Natural killer cell (primary cell): ENCODE measurements around the gene CDH2. TPM values are rescaled to one million over a fixed set of nuclear protein-coding genes. Genes with fewer than 3 reads are reported as not detected.

Source experiments
- ATAC-seq, 3 donors: fragments of 150-1000 bp in 2 of 3; fragments of 200-7000 bp in 1 of 3; cut with Tn5 transposase; 1 replicate in 1 of 3; 2 replicates in 2 of 3; pipeline ENCODE4 v1.10.0; 2021; ENCODE audit warnings: mild to moderate bottlenecking in 2 of 3, moderate library complexity in 2 of 3
- DNase-seq, 2 donors: peaks; one replicate each; pipeline versions ENCODE4 v3.0.0 to v3.0.0-alpha.2; 2013 to 2021; ENCODE audit warnings: mixed read lengths in 1 of 2
- H3K27ac ChIP-seq: one replicate; pipeline ENCODE4 v1.5.1; 2013; ENCODE audit warnings: mild to moderate bottlenecking, low read length
- H3K27me3 ChIP-seq: one replicate; pipeline ENCODE4 v1.6.1; 2013; ENCODE audit warnings: low read length; ENCODE audit not compliant: control insufficient read depth, insufficient read depth
- H3K36me3 ChIP-seq: one replicate; pipeline ENCODE4 v1.6.1; 2013; ENCODE audit warnings: low read length; ENCODE audit not compliant: control insufficient read depth, insufficient read depth
- H3K4me1 ChIP-seq: one replicate; pipeline ENCODE4 v1.6.1; 2013; ENCODE audit warnings: low read length; ENCODE audit not compliant: control insufficient read depth, insufficient read depth
- H3K4me3 ChIP-seq: one replicate; pipeline ENCODE4 v1.5.1; 2013; ENCODE audit warnings: low read length
- H3K9me3 ChIP-seq: one replicate; pipeline ENCODE4 v1.6.1; 2013; ENCODE audit warnings: low read length; ENCODE audit not compliant: control insufficient read depth, insufficient read depth
- H3K27ac Mint-ChIP-seq, 2 donors: one replicate each; pipeline ENCODE4 v1.8.0; 2022; ENCODE audit warnings: mild to moderate bottlenecking in 2 of 2, mixed read lengths in 2 of 2, moderate library complexity in 1 of 2
- H3K27me3 Mint-ChIP-seq, 2 donors: one replicate each; pipeline ENCODE4 v1.8.0; 2022; ENCODE audit warnings: low read depth in 2 of 2, mixed read lengths in 2 of 2
- H3K36me3 Mint-ChIP-seq: one replicate; pipeline ENCODE4 v1.8.0; 2022; ENCODE audit warnings: mixed read lengths
- H3K4me1 Mint-ChIP-seq, 2 donors: one replicate each; pipeline ENCODE4 v1.8.0; 2022; ENCODE audit warnings: mixed read lengths in 2 of 2
- H3K4me3 Mint-ChIP-seq: one replicate; pipeline ENCODE4 v1.8.0; 2022; ENCODE audit warnings: mild to moderate bottlenecking, moderate library complexity, mixed read lengths
- H3K9me3 Mint-ChIP-seq, 2 donors: one replicate each; pipeline ENCODE4 v1.8.0; 2022; ENCODE audit warnings: mixed read lengths in 2 of 2
- WGBS: methylation state at CpG from one replicate; pipeline ENCODE4 v1.1.7; 2013; ENCODE audit warnings: missing lambda C conversion rate; ENCODE audit not compliant: insufficient coverage; 5-methylcytosine and 5-hydroxymethylcytosine counted together
- intact Hi-C: fragments of 100-400 bp; cut with micrococcal nuclease; formaldehyde crosslinking; loops from one replicate; pipeline ENCODE4 v1.14.2; 2022
- total RNA-seq, 4 donors: library from RNA; stranded (reverse); fragments of 120-200 nt in 1 of 4; gene quantifications; one replicate each; pipeline versions ENCODE4 v1.2.3 to v1.2.4, GENCODE V29; 2013 to 2022
- TF ChIP-seq, protein P1 (sequence below): fragments of 200-600 bp; IDR thresholded peaks from one replicate; pipeline ENCODE4 v1.8.0; 2022; ENCODE audit warnings: antibody characterized with exemption

Gene CDH2
- total RNA-seq, 3 donors from 2014 or later (not counting 1 experiment from before 2014, with no cell fraction given) = 0.09 to 0.35 (median 0.26) TPM

DNA sequence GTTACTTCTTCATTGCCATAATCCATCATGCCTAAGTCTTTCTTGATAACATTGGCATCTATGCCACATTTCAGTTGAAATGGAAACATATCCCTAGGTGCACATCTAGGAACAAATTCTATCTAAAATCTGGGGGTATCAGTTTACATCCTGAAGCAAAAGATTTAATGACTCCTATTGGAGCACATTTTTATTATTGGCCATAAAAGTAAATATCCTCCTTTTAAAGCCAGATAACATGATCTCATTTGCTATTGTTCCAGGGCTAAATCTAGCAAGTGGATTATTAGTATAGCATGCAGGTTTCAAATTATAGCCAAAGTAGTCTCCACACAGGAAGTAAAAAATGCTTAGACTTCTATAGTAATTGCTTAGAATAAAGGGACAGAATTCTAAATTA, 193.2 kb downstream of the CDH2 start:
- Histone ChIP-seq H3K4me1 (no peaks in the 10 kb centered on the region), H3K36me3 (no peaks in the 10 kb centered on the region), H3K9me3 (no peaks in the 10 kb centered on the region), H3K4me3 (no peak overlapping the region), H3K27me3 (no peaks in the 10 kb centered on the region), H3K27ac (no peak overlapping the region)
- TF ChIP-seq, protein P1, sequence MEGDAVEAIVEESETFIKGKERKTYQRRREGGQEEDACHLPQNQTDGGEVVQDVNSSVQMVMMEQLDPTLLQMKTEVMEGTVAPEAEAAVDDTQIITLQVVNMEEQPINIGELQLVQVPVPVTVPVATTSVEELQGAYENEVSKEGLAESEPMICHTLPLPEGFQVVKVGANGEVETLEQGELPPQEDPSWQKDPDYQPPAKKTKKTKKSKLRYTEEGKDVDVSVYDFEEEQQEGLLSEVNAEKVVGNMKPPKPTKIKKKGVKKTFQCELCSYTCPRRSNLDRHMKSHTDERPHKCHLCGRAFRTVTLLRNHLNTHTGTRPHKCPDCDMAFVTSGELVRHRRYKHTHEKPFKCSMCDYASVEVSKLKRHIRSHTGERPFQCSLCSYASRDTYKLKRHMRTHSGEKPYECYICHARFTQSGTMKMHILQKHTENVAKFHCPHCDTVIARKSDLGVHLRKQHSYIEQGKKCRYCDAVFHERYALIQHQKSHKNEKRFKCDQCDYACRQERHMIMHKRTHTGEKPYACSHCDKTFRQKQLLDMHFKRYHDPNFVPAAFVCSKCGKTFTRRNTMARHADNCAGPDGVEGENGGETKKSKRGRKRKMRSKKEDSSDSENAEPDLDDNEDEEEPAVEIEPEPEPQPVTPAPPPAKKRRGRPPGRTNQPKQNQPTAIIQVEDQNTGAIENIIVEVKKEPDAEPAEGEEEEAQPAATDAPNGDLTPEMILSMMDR = no peak
- Mint-ChIP-seq H3K9me3 (peaks cover 5 to 14% of the 10 kb centered on the region in 2 donors), H3K4me3 (no peak overlapping the region), H3K36me3 (peaks cover 7% of the 10 kb centered on the region), H3K27me3 (no peaks in the 10 kb centered on the region), H3K4me1 (no peaks in the 10 kb centered on the region), H3K27ac (no peak overlapping the region)
- ATAC-seq (no peak), DNase-seq (no peak)
- intact Hi-C loops = no loop called here

DNA sequence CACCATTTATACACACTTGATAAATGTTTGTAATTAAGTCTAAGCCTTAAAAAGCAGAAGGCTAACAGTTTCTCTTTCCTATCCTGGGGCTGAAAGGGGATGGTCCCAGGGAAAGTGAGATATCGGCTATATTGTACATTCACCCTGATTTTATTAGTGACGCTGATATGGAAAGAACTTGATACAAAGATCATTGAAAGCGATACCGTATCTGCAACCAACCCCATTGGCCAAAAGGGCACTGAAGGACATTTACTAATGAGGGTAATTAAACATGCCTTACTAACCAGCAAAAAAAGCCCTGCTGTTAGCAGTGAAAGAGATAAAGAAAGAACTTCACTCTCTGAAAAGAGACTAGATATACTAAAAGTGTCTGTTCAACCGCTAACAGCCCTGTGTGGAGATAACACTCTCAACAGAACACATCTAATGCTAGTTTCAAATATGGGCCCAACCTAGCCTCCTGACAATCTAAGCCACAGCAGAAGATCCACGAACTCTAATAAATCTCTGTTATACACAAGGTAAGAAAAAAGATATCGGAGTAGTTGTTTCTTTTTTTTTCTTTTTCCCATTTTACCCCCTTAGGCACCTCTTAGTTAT, 200.0 kb downstream of the CDH2 start:
- Histone ChIP-seq H3K4me3 (no peak overlapping the region), H3K27me3 (no peaks in the 10 kb centered on the region), H3K9me3 (no peaks in the 10 kb centered on the region), H3K27ac (no peak overlapping the region), H3K36me3 (no peaks in the 10 kb centered on the region), H3K4me1 (no peaks in the 10 kb centered on the region)
- DNase-seq (no peak), ATAC-seq (no peak)
- intact Hi-C loops = no loop called here
- WGBS = 96% methylated on average over 3 of the region's 7 CpGs
- H3K27me3 Mint-ChIP-seq = no peaks in the 10 kb centered on the region
- H3K4me1 Mint-ChIP-seq = no peaks in the 10 kb centered on the region
- peaks cover 9 to 10% of the 10 kb centered on the region in 2 donors for H3K9me3 Mint-ChIP-seq
- no peak overlapping the region for H3K27ac Mint-ChIP-seq
- no peak overlapping the region for H3K4me3 Mint-ChIP-seq
- no peaks in the 10 kb centered on the region for H3K36me3 Mint-ChIP-seq
- TF ChIP-seq, protein P1 = no peak

DNA sequence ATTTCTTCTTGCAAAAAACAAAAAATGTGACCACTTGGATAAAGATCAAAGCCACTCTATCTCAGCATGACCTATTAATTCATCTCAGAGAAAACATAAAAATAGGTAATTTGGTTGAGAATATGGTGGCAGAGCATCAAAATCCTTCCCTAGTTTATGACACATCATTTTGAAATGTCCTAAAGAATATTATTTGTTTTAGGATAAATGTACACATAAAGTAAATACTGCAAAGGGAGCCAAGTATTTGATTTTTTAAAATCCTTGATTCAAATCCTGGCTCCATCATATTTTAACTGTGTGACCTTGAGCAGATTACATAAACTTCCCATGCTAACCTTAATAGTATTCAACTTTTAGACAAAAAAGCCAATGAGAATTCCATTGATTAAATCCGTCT, 206.6 kb downstream of the CDH2 start:
- DNase-seq = no peak
- Histone ChIP-seq H3K4me1 (no peaks in the 10 kb centered on the region), H3K27me3 (no peaks in the 10 kb centered on the region), H3K36me3 (no peaks in the 10 kb centered on the region), H3K27ac (no peak overlapping the region), H3K4me3 (no peak overlapping the region), H3K9me3 (no peaks in the 10 kb centered on the region)
- Mint-ChIP-seq H3K9me3 (peaks cover 3 to 6% of the 10 kb centered on the region in 2 donors), H3K27ac (no peak overlapping the region), H3K4me1 (no peaks in the 10 kb centered on the region), H3K36me3 (no peaks in the 10 kb centered on the region), H3K27me3 (no peaks in the 10 kb centered on the region), H3K4me3 (no peak overlapping the region)
- no CpG with 5 or more reads among the region's 1 CpG for WGBS
- ATAC-seq = no peak
- intact Hi-C loops = no loop called here
- TF ChIP-seq, protein P1 = no peak

DNA sequence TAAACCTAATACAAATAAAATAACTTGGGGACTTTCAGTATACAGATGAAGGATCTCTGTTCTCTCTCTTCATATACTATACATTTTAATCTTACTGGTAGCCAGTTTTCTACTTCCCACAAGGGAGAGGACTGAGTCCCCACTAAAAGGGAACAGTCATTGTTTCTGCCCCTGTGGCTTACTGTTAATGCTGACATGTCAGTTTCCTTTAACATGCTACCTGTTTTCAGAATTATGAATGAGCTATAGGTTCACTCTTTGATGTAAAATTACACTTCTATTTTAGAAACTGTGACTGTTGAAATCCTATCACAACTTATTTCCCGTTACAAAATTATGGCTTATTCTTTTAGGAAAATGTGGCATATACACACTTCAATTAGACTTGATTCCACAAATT, 207.7 kb downstream of the CDH2 start:
- no peak overlapping the region for H3K4me3 Mint-ChIP-seq
- intact Hi-C loops = no loop called here
- no peaks in the 10 kb centered on the region for H3K4me1 Mint-ChIP-seq
- no peak for ATAC-seq
- no peaks in the 10 kb centered on the region for H3K27me3 ChIP-seq
- H3K27ac ChIP-seq = no peak overlapping the region
- 100% methylated on average over 1 of the region's 1 CpG for WGBS
- H3K9me3 Mint-ChIP-seq = peaks cover 3 to 8% of the 10 kb centered on the region in 2 donors
- H3K27ac Mint-ChIP-seq = no peak overlapping the region
- no peaks in the 10 kb centered on the region for H3K36me3 Mint-ChIP-seq
- H3K36me3 ChIP-seq = no peaks in the 10 kb centered on the region
- DNase-seq = no peak
- TF ChIP-seq, protein P1 = no peak
- H3K4me3 ChIP-seq = no peak overlapping the region
- H3K9me3 ChIP-seq = no peaks in the 10 kb centered on the region
- no peaks in the 10 kb centered on the region for H3K27me3 Mint-ChIP-seq
- H3K4me1 ChIP-seq = no peaks in the 10 kb centered on the region
